CD14-positive monocyte (primary cell): ENCODE results near the gene UBP1. TPM values are rescaled to one million over a fixed set of nuclear protein-coding genes. Genes with fewer than 3 reads are reported as not detected.
"Not testable (repeated sequence)": the region's sequence is repeated elsewhere in the genome, so short reads cannot be mapped to it uniquely, and the experiment has no call there.

Experiments used
- DNase-seq, 3 donors: peaks; one replicate each; pipeline ENCODE4 v3.0.0-alpha.2; 2011 to 2022
- H2AFZ ChIP-seq: 2 replicates; pipeline ENCODE4 v1.6.0; 2012; ENCODE audit warnings: mild to moderate bottlenecking, low read depth, low read length, inconsistent platforms; ENCODE audit not compliant: insufficient read depth, poor library complexity, severe bottlenecking
- H3K27ac ChIP-seq, 2 donors: 1 replicate in 1 of 2; 2 replicates in 1 of 2; pipeline ENCODE4 v1.5.1; 2012 to 2013; ENCODE audit warnings: low read length in 2 of 2, control low read depth in 1 of 2, inconsistent platforms in 1 of 2, low read depth in 1 of 2, mild to moderate bottlenecking in 1 of 2
- H3K27me3 ChIP-seq, 2 donors: one replicate each; pipeline versions ENCODE4 v1.6.0 to v1.6.1; 2011 to 2013; ENCODE audit warnings: low read length in 2 of 2; ENCODE audit not compliant: control insufficient read depth in 2 of 2, insufficient read depth in 2 of 2
- H3K36me3 ChIP-seq, 2 donors: replicated peaks in 1 of 2; 1 replicate in 1 of 2; 2 replicates in 1 of 2; pipeline versions ENCODE4 v1.5.1 to v1.6.1; 2012 to 2013; ENCODE audit warnings: low read length in 2 of 2, control low read depth in 1 of 2, inconsistent platforms in 1 of 2, mild to moderate bottlenecking in 1 of 2; ENCODE audit not compliant: insufficient read depth in 2 of 2, control insufficient read depth in 1 of 2
- H3K4me1 ChIP-seq, 2 donors: 1 replicate in 1 of 2; 2 replicates in 1 of 2; pipeline versions ENCODE4 v1.5.1 to v1.6.1; 2012 to 2013; ENCODE audit warnings: low read length in 2 of 2, control low read depth in 1 of 2, inconsistent platforms in 1 of 2, mild to moderate bottlenecking in 1 of 2, moderate library complexity in 1 of 2; ENCODE audit not compliant: insufficient read depth in 2 of 2, control insufficient read depth in 1 of 2
- H3K4me2 ChIP-seq: replicated peaks from 2 replicates; pipeline ENCODE3; 2012; ENCODE audit warnings: low read length, moderate library complexity, mild to moderate bottlenecking; ENCODE audit not compliant: poor library complexity, severe bottlenecking; ENCODE audit errors: extremely low read depth
- H3K4me3 ChIP-seq, 3 experiments: fragments of 200-600 bp in 1 of 3; sonication (generic) in 1 of 3; replicated peaks in 1 of 3; 1 replicate in 2 of 3; 2 replicates in 1 of 3; pipeline ENCODE4 v1.5.1; 2011 to 2013; ENCODE audit warnings: low read length in 3 of 3, mild to moderate bottlenecking in 3 of 3, control low read depth in 2 of 3, low read depth in 2 of 3, inconsistent platforms in 1 of 3, moderate library complexity in 1 of 3
- H3K79me2 ChIP-seq: 2 replicates; pipeline ENCODE4 v1.6.0; 2012; ENCODE audit warnings: mild to moderate bottlenecking, control low read depth, inconsistent platforms, low read length, moderate library complexity; ENCODE audit not compliant: insufficient read depth
- H3K9ac ChIP-seq: 2 replicates; pipeline ENCODE4 v1.6.0; 2017; ENCODE audit warnings: low read length, mild to moderate bottlenecking; ENCODE audit not compliant: insufficient read depth, poor library complexity, severe bottlenecking
- H3K9me3 ChIP-seq, 2 donors: replicated peaks in 1 of 2; 1 replicate in 1 of 2; 2 replicates in 1 of 2; pipeline versions ENCODE4 v1.5.1 to v1.6.1; 2012 to 2013; ENCODE audit warnings: low read length in 2 of 2, control low read depth in 1 of 2; ENCODE audit not compliant: control insufficient read depth in 1 of 2, insufficient read depth in 1 of 2
- H4K20me1 ChIP-seq: 2 replicates; pipeline ENCODE4 v1.6.0; 2012; ENCODE audit warnings: mild to moderate bottlenecking, low read length, control low read depth, moderate library complexity; ENCODE audit not compliant: insufficient read depth
- H3K27ac Mint-ChIP-seq, 7 donors: one replicate each; pipeline ENCODE4 v1.8.0; 2020; ENCODE audit warnings: mild to moderate bottlenecking in 7 of 7, mixed read lengths in 7 of 7, moderate library complexity in 6 of 7, inconsistent platforms in 2 of 7
- H3K27me3 Mint-ChIP-seq, 3 donors: one replicate each; pipeline ENCODE4 v1.8.0; 2021 to 2022; ENCODE audit warnings: low read depth in 3 of 3, mild to moderate bottlenecking in 3 of 3, mixed read lengths in 3 of 3, moderate library complexity in 3 of 3, inconsistent platforms in 1 of 3
- H3K36me3 Mint-ChIP-seq, 2 donors: one replicate each; pipeline ENCODE4 v1.8.0; 2020; ENCODE audit warnings: mixed read lengths in 2 of 2, inconsistent platforms in 1 of 2, mild to moderate bottlenecking in 1 of 2
- H3K4me1 Mint-ChIP-seq: one replicate; pipeline ENCODE4 v1.8.0; 2020; ENCODE audit warnings: mild to moderate bottlenecking, mixed read lengths
- H3K4me3 Mint-ChIP-seq, 2 donors: one replicate each; pipeline ENCODE4 v1.8.0; 2020; ENCODE audit warnings: mild to moderate bottlenecking in 2 of 2, mixed read lengths in 2 of 2, moderate library complexity in 1 of 2
- H3K9me3 Mint-ChIP-seq, 7 donors: one replicate each; pipeline ENCODE4 v1.8.0; 2020 to 2022; ENCODE audit warnings: mixed read lengths in 7 of 7, mild to moderate bottlenecking in 6 of 7, moderate library complexity in 6 of 7, inconsistent platforms in 2 of 7
- CTCF ChIP-seq: fragments of 200-600 bp; IDR thresholded peaks from one replicate; pipeline ENCODE4 v1.8.0; 2022; ENCODE audit warnings: antibody characterized with exemption, mild to moderate bottlenecking
- WGBS: methylation state at CpG from one replicate; pipeline ENCODE4 v1.1.5; 2013; ENCODE audit warnings: missing lambda C conversion rate; ENCODE audit not compliant: insufficient coverage; 5-methylcytosine and 5-hydroxymethylcytosine counted together
- intact Hi-C, 2 donors: fragments of 100-400 bp; cut with micrococcal nuclease; formaldehyde crosslinking; loops; one replicate each; pipeline versions ENCODE4 v1.15.0 to v1.15.1; 2023
- polyA plus RNA-seq, 3 donors: library from polyadenylated mRNA; depleted of rRNA in 1 of 3; unstranded in 2 of 3; stranded (reverse) in 1 of 3; fragments of 300-500 nt in 2 of 3; fragments of >200 nt in 1 of 3; fragmentation: Illumina TruSeq in 2 of 3; gene quantifications; 1 replicate in 2 of 3; 2 replicates in 1 of 3; pipeline ENCODE4 v1.2.3, GENCODE V29; 2012 to 2021

Gene UBP1
- polyA plus RNA-seq, 3 donors = 7.8 to 72.4 (median 8.8) TPM

- no peaks in the 10 kb centered on the region for H3K4me1 Mint-ChIP-seq
- Histone ChIP-seq H3K27me3 (no peaks in the 10 kb centered on the region), H3K27ac (no peak overlapping the region), H4K20me1 (no peaks in the 10 kb centered on the region), H3K4me2 (no peak overlapping the region), H3K9me3 (peaks cover 0 to 23% of the 10 kb centered on the region in 2 donors), H3K79me2 (no peaks in the 10 kb centered on the region), H3K4me1 (no peaks in the 10 kb centered on the region), H2AFZ (no peak overlapping the region), H3K4me3 (no peak overlapping the region), H3K9ac (no peak overlapping the region), H3K36me3 (no peaks in the 10 kb centered on the region)
- H3K36me3 Mint-ChIP-seq = peaks cover 4 to 12% of the 10 kb centered on the region in 2 donors
- TF ChIP-seq CTCF = no peak
- intact Hi-C loops = no loop called here
- H3K4me3 Mint-ChIP-seq = no peak overlapping the region
- WGBS = no CpG with 5 or more reads among the region's 3 CpGs
- H3K27ac Mint-ChIP-seq = no peak overlapping the region
- no peaks in the 10 kb centered on the region for H3K27me3 Mint-ChIP-seq
- H3K9me3 Mint-ChIP-seq = peaks cover 7 to 38% (median 19%) of the 10 kb centered on the region in 7 donors
- DNase-seq = no peak
These were observed 27.6 kb upstream of the UBP1 start for GRCh38 chr3:33467786-33468185.

- no peak for DNase-seq
- H3K4me1 Mint-ChIP-seq = no peaks in the 10 kb centered on the region
- Histone ChIP-seq H3K4me3 (no peak overlapping the region), H3K4me1 (no peaks in the 10 kb centered on the region), H3K79me2 (no peaks in the 10 kb centered on the region), H3K27me3 (no peaks in the 10 kb centered on the region), H3K9me3 (peaks cover 33 to 38% of the 10 kb centered on the region in 2 donors), H3K4me2 (no peak overlapping the region), H3K36me3 (no peaks in the 10 kb centered on the region), H4K20me1 (no peaks in the 10 kb centered on the region), H3K27ac (no peak overlapping the region), H2AFZ (no peak overlapping the region), H3K9ac (no peak overlapping the region)
- H3K27me3 Mint-ChIP-seq = no peaks in the 10 kb centered on the region
- H3K36me3 Mint-ChIP-seq = peaks cover 0 to 7% of the 10 kb centered on the region in 2 donors
- intact Hi-C loops = no loop called here
- no peak for TF ChIP-seq CTCF
- H3K4me3 Mint-ChIP-seq = no peak overlapping the region
- 100% methylated on average over 2 of the region's 2 CpGs for WGBS
- H3K9me3 Mint-ChIP-seq = peaks cover 10 to 66% (median 54%) of the 10 kb centered on the region in 7 donors
- no peak overlapping the region for H3K27ac Mint-ChIP-seq
These were observed 20.9 kb upstream of the UBP1 start for GRCh38 chr3:33461097-33461496.

GRCh38 chr3:33459577-33459976 lies 19.4 kb upstream of the UBP1 start:
- H3K79me2 ChIP-seq, H3K4me3 ChIP-seq, intact Hi-C loops, H3K4me1 Mint-ChIP-seq, H3K27me3 Mint-ChIP-seq, H2AFZ ChIP-seq, H3K4me3 Mint-ChIP-seq, H3K36me3 ChIP-seq, H3K27me3 ChIP-seq, H4K20me1 ChIP-seq, H3K4me1 ChIP-seq, H3K27ac ChIP-seq, H3K27ac Mint-ChIP-seq, H3K4me2 ChIP-seq, H3K36me3 Mint-ChIP-seq, DNase-seq, H3K9ac ChIP-seq: not testable (repeated sequence)
- WGBS = no CpG with 5 or more reads among the region's 4 CpGs
- H3K9me3 ChIP-seq = peaks cover 33 to 34% of the 10 kb centered on the region in 2 donors
- peaks cover 11 to 64% (median 49%) of the 10 kb centered on the region in 7 donors for H3K9me3 Mint-ChIP-seq
